Diencephalon (tissue), 1 donor: ENCODE results near the gene KBTBD2. TPM values are rescaled to one million over a fixed set of nuclear protein-coding genes. Genes with fewer than 3 reads are reported as not detected.

Source experiments
- total RNA-seq: library from RNA; depleted of rRNA; stranded (reverse); fragments of >200 nt; gene quantifications from one replicate; pipeline ENCODE4 v1.2.3, GENCODE V29; 2014

Gene KBTBD2
- 84.2 TPM for total RNA-seq

GRCh38 chr7:32891043-32891799 lies at the start of gene KBTBD2:
TSS of gene KBTBD2 (minus strand) at chr7:32891760. CDS start at chr7:32879604, 12,156 bp downstream.

Other genes with a start within 250 kb of the KBTBD2 start
- gene FKBP9, start 65.7 kb upstream of the KBTBD2 start, total RNA-seq = 62.7 TPM
- gene NT5C3A, start 171.0 kb upstream of the KBTBD2 start, total RNA-seq = 62.5 TPM
- gene RP9, start 217.6 kb upstream of the KBTBD2 start, total RNA-seq = 10.1 TPM
- gene BBS9, start 237.8 kb upstream of the KBTBD2 start, total RNA-seq = 91.6 TPM